WTC11 (cell line): Measurements from ENCODE around the gene RHOU. TPM values are rescaled to one million over a fixed set of nuclear protein-coding genes. Genes with fewer than 3 reads are reported as not detected.

Experiments used
- ATAC-seq: fragments of 200-7000 bp; cut with Tn5 transposase; 2 replicates; pipeline ENCODE4 v1.10.0; 2021; ENCODE audit warnings: mild to moderate bottlenecking, moderate library complexity
- CTCF ChIA-PET: fragments of 300-600 bp; sonication (Branson Sonifier 250); formaldehyde crosslinking; loops from one replicate; lab custom pipeline; 2021; ENCODE audit warnings: antibody characterized with exemption; lab: Charles Lee
- POLR2A ChIA-PET: fragments of 350-600 bp; sonication (Branson Sonifier 250); formaldehyde crosslinking; loops from one replicate; lab custom pipeline; 2021; ENCODE audit warnings: antibody characterized with exemption; lab: Charles Lee
- DNase-seq: peaks from one replicate; pipeline ENCODE4 v3.0.0; 2021; ENCODE audit warnings: low spot score
- H3K27ac Mint-ChIP-seq: 2 replicates; pipeline ENCODE4 v1.8.0; 2021; ENCODE audit warnings: mixed read lengths
- H3K27me3 Mint-ChIP-seq: 2 replicates; pipeline ENCODE4 v1.8.0; 2021; ENCODE audit warnings: low read depth, mild to moderate bottlenecking, moderate library complexity, mixed read lengths
- H3K36me3 Mint-ChIP-seq: 2 replicates; pipeline ENCODE4 v1.8.0; 2021; ENCODE audit warnings: mixed read lengths
- H3K4me1 Mint-ChIP-seq: 2 replicates; pipeline ENCODE4 v1.8.0; 2022; ENCODE audit warnings: mixed read lengths
- H3K4me3 Mint-ChIP-seq: 2 replicates; pipeline ENCODE4 v1.8.0; 2021; ENCODE audit warnings: mild to moderate bottlenecking, moderate library complexity, mixed read lengths
- H3K9me3 Mint-ChIP-seq: 2 replicates; pipeline ENCODE4 v1.8.0; 2021; ENCODE audit warnings: mixed read lengths
- CDX4 ChIP-seq: fragments of 250-450 bp; sonication (Bioruptor Pico); IDR thresholded peaks from 2 replicates; pipeline ENCODE4 v1.9.0; 2021; ENCODE audit warnings: moderate library complexity, mild to moderate bottlenecking, inconsistent platforms, borderline replicate concordance
- E2F4 ChIP-seq: sonication (generic); formaldehyde crosslinking; IDR thresholded peaks from 2 replicates; pipeline ENCODE4 v1.8.1; 2022; ENCODE audit warnings: low read depth, mild to moderate bottlenecking, moderate library complexity, missing genetic modification reagents, borderline replicate concordance
- ESRRA ChIP-seq: sonication (generic); formaldehyde crosslinking; IDR thresholded peaks from 2 replicates; pipeline ENCODE4 v1.8.1; 2022; ENCODE audit warnings: mild to moderate bottlenecking, missing genetic modification reagents, borderline replicate concordance
- GABPB1 ChIP-seq: sonication (generic); formaldehyde crosslinking; IDR thresholded peaks from 2 replicates; pipeline ENCODE4 v1.8.1; 2023; ENCODE audit warnings: mild to moderate bottlenecking, missing genetic modification reagents
- GTF2I ChIP-seq: fragments of 250-450 bp; sonication (Bioruptor Pico); conservative IDR thresholded peaks from 2 replicates; pipeline ENCODE4 v1.4.0; 2021; ENCODE audit warnings: mild to moderate bottlenecking
- HMGA2 ChIP-seq: fragments of 250-450 bp; sonication (Bioruptor Pico); IDR thresholded peaks from 2 replicates; pipeline ENCODE4 v1.4.0; 2021; ENCODE audit warnings: mild to moderate bottlenecking, moderate library complexity
- JUN ChIP-seq: sonication (generic); formaldehyde crosslinking; IDR thresholded peaks from 2 replicates; pipeline ENCODE4 v1.8.0; 2023; ENCODE audit warnings: mild to moderate bottlenecking, missing genetic modification reagents
- MAX ChIP-seq: sonication (generic); formaldehyde crosslinking; IDR thresholded peaks from 2 replicates; pipeline ENCODE4 v1.8.0; 2022; ENCODE audit warnings: mild to moderate bottlenecking, missing genetic modification reagents
- MXD4 ChIP-seq: fragments of 250-450 bp; sonication (Bioruptor Pico); IDR thresholded peaks from 2 replicates; pipeline ENCODE4 v1.8.0; 2021; ENCODE audit warnings: mild to moderate bottlenecking, moderate library complexity, borderline replicate concordance
- MYBL2 ChIP-seq: sonication (generic); formaldehyde crosslinking; IDR thresholded peaks from 2 replicates; pipeline ENCODE4 v1.8.1; 2023; ENCODE audit warnings: mild to moderate bottlenecking, moderate library complexity, missing genetic modification reagents
- PREB ChIP-seq: sonication (generic); formaldehyde crosslinking; IDR thresholded peaks from 2 replicates; pipeline ENCODE4 v1.8.1; 2022; ENCODE audit warnings: mild to moderate bottlenecking, missing genetic modification reagents, moderate library complexity, borderline replicate concordance
- RELA ChIP-seq: sonication (generic); formaldehyde crosslinking; IDR thresholded peaks from 2 replicates; pipeline ENCODE4 v1.8.1; 2022; ENCODE audit warnings: missing genetic modification reagents, mild to moderate bottlenecking, borderline replicate concordance
- SMAD3 ChIP-seq: sonication (generic); formaldehyde crosslinking; IDR thresholded peaks from 2 replicates; pipeline ENCODE4 v1.8.0; 2022; ENCODE audit warnings: missing genetic modification reagents, mild to moderate bottlenecking, borderline replicate concordance
- SP1 ChIP-seq: sonication (generic); formaldehyde crosslinking; conservative IDR thresholded peaks from 2 replicates; pipeline ENCODE4 v1.8.1; 2022; ENCODE audit warnings: missing genetic modification reagents
- STAT6 ChIP-seq: sonication (generic); formaldehyde crosslinking; conservative IDR thresholded peaks from 2 replicates; pipeline ENCODE4 v1.8.1; 2023; ENCODE audit warnings: mild to moderate bottlenecking, low read depth, missing genetic modification reagents, moderate library complexity
- TEAD1 ChIP-seq: sonication (generic); formaldehyde crosslinking; IDR thresholded peaks from 2 replicates; pipeline ENCODE4 v1.8.0; 2022; ENCODE audit warnings: mild to moderate bottlenecking, missing genetic modification reagents
- ZNF423 ChIP-seq: fragments of 250-450 bp; sonication (Bioruptor Pico); IDR thresholded peaks from 2 replicates; pipeline ENCODE4 v2.1.2; 2022; ENCODE audit warnings: mild to moderate bottlenecking, moderate library complexity
- ZNF671 ChIP-seq: fragments of 250-450 bp; sonication (Bioruptor Pico); IDR thresholded peaks from 2 replicates; pipeline ENCODE4 v1.8.0; 2021; ENCODE audit warnings: mild to moderate bottlenecking
- ZSCAN18 ChIP-seq: fragments of 250-450 bp; sonication (Bioruptor Pico); IDR thresholded peaks from 2 replicates; pipeline ENCODE4 v2.1.2; 2022; ENCODE audit warnings: mild to moderate bottlenecking, moderate library complexity
- total RNA-seq: library from RNA; stranded (reverse); gene quantifications from 3 replicates; pipeline ENCODE4 v1.2.3, GENCODE V29; 2021
- TF ChIP-seq, protein P1 (sequence below): sonication (generic); formaldehyde crosslinking; IDR thresholded peaks from 2 replicates; pipeline ENCODE4 v1.8.0; 2023; ENCODE audit warnings: mild to moderate bottlenecking, missing genetic modification reagents
- TF ChIP-seq, protein P2 (sequence below): sonication (generic); formaldehyde crosslinking; IDR thresholded peaks from 2 replicates; pipeline ENCODE4 v1.8.1; 2023; ENCODE audit warnings: mild to moderate bottlenecking, missing genetic modification reagents, moderate library complexity
- TF ChIP-seq, protein P3 (sequence below): sonication (generic); formaldehyde crosslinking; IDR thresholded peaks from 2 replicates; pipeline ENCODE4 v1.8.0; 2023; ENCODE audit warnings: missing genetic modification reagents
- TF ChIP-seq, protein P4 (sequence below): sonication (generic); formaldehyde crosslinking; IDR thresholded peaks from 2 replicates; pipeline ENCODE4 v1.8.1; 2022; ENCODE audit warnings: low read depth, missing genetic modification reagents, borderline replicate concordance

RHOU gene
- total RNA-seq, 1 experiment from 2014 or later = 6.0 TPM

GRCh38 chr1:228778961-228779360, 43.7 kb downstream of the RHOU start (continued):
- TF ChIP-seq STAT6 (no peak), CDX4 (CRISPR knock-in tag) (no peak), MXD4 (CRISPR knock-in tag) (no peak), ZNF671 (CRISPR knock-in tag) (no peak), RELA (CRISPR knock-in tag) (no peak), ZNF423 (CRISPR knock-in tag) (no peak), PREB (CRISPR knock-in tag) (no peak), JUN (CRISPR knock-in tag) (no peak), TEAD1 (CRISPR knock-in tag) (no peak)
- TF ChIP-seq, protein P1, sequence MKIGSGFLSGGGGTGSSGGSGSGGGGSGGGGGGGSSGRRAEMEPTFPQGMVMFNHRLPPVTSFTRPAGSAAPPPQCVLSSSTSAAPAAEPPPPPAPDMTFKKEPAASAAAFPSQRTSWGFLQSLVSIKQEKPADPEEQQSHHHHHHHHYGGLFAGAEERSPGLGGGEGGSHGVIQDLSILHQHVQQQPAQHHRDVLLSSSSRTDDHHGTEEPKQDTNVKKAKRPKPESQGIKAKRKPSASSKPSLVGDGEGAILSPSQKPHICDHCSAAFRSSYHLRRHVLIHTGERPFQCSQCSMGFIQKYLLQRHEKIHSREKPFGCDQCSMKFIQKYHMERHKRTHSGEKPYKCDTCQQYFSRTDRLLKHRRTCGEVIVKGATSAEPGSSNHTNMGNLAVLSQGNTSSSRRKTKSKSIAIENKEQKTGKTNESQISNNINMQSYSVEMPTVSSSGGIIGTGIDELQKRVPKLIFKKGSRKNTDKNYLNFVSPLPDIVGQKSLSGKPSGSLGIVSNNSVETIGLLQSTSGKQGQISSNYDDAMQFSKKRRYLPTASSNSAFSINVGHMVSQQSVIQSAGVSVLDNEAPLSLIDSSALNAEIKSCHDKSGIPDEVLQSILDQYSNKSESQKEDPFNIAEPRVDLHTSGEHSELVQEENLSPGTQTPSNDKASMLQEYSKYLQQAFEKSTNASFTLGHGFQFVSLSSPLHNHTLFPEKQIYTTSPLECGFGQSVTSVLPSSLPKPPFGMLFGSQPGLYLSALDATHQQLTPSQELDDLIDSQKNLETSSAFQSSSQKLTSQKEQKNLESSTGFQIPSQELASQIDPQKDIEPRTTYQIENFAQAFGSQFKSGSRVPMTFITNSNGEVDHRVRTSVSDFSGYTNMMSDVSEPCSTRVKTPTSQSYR = no peak
- TF ChIP-seq, protein P2, sequence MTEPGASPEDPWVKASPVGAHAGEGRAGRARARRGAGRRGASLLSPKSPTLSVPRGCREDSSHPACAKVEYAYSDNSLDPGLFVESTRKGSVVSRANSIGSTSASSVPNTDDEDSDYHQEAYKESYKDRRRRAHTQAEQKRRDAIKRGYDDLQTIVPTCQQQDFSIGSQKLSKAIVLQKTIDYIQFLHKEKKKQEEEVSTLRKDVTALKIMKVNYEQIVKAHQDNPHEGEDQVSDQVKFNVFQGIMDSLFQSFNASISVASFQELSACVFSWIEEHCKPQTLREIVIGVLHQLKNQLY (CRISPR knock-in tag) = no peak

DNA sequence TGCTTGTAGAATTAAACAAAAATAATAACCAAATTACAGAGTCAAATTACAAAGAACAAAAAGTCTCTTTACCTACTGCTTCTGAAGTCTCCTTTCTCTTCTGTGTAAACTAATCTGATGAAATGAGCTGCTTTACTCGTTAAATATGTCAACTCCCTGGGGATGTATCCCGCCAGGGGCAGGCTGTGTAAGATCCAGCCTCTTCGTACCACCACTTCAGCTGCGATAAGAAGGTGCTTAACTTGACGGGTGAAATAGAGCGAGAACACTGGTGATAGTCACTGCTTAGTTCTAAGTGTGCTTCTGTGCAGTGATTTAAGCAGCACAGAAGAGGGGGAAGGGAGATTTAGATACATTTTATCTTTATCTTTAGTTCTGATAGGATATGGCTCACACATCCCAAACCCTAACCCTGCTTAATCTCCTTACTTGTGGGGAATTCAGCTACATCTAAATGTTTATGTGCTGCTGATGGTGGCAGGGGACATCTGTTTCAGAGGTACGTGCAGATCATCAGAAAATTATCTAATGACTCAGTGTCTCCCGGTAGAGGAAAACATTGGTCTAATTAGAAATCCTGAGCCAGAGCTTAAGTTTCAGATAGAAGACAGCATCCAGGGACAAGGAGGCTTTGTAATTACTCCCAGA, 46.0 kb downstream of the RHOU start:
- Mint-ChIP-seq H3K4me1 (no peaks in the 10 kb centered on the region), H3K9me3 (no peaks in the 10 kb centered on the region), H3K36me3 (no peaks in the 10 kb centered on the region), H3K27ac (no peak overlapping the region), H3K27me3 (peaks cover 8% of the 10 kb centered on the region; the same call in 1 of the 2 replicates), H3K4me3 (no peak overlapping the region)
- ATAC-seq = no peak
- CTCF ChIA-PET = no interaction called here
- POLR2A ChIA-PET = no interaction called here
- no peak for DNase-seq
- no peak for TF ChIP-seq SMAD3 (CRISPR knock-in tag)
- TF ChIP-seq GABPB1 (CRISPR knock-in tag) = no peak
- no peak for TF ChIP-seq SP1 (CRISPR knock-in tag)
- TF ChIP-seq MAX (CRISPR knock-in tag) = no peak
- no peak for TF ChIP-seq ESRRA (CRISPR knock-in tag)
- TF ChIP-seq ZSCAN18 = no peak
- no peak for TF ChIP-seq HMGA2 (CRISPR knock-in tag)
- TF ChIP-seq, protein P3, sequence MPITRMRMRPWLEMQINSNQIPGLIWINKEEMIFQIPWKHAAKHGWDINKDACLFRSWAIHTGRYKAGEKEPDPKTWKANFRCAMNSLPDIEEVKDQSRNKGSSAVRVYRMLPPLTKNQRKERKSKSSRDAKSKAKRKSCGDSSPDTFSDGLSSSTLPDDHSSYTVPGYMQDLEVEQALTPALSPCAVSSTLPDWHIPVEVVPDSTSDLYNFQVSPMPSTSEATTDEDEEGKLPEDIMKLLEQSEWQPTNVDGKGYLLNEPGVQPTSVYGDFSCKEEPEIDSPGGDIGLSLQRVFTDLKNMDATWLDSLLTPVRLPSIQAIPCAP (CRISPR knock-in tag) = no peak
- TF ChIP-seq GTF2I (CRISPR knock-in tag) = no peak
- TF ChIP-seq ZNF671 (CRISPR knock-in tag) = no peak
- TF ChIP-seq MYBL2 (CRISPR knock-in tag) = no peak
- TF ChIP-seq, protein P4, sequence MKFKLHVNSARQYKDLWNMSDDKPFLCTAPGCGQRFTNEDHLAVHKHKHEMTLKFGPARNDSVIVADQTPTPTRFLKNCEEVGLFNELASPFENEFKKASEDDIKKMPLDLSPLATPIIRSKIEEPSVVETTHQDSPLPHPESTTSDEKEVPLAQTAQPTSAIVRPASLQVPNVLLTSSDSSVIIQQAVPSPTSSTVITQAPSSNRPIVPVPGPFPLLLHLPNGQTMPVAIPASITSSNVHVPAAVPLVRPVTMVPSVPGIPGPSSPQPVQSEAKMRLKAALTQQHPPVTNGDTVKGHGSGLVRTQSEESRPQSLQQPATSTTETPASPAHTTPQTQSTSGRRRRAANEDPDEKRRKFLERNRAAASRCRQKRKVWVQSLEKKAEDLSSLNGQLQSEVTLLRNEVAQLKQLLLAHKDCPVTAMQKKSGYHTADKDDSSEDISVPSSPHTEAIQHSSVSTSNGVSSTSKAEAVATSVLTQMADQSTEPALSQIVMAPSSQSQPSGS (CRISPR knock-in tag) = no peak
- TF ChIP-seq E2F4 (CRISPR knock-in tag) = no peak
